Activated CD4-positive, alpha-beta memory T cell treated with anti-CD3 and anti-CD28 coated beads for 36 hours (primary cell): ENCODE measurements around the gene STAG2. TPM values are rescaled to one million over a fixed set of nuclear protein-coding genes. Genes with fewer than 3 reads are reported as not detected.
"Not testable (repeated sequence)": the region's sequence is repeated elsewhere in the genome, so short reads cannot be mapped to it uniquely, and the experiment has no call there.

Source experiments
- CTCF ChIA-PET: fragments of 350-600 bp; sonication (Branson Sonifier 250); formaldehyde crosslinking; loops from one replicate; lab custom pipeline; 2021; ENCODE audit warnings: antibody characterized with exemption, inconsistent platforms; lab: Charles Lee
- POLR2A ChIA-PET: fragments of 350-600 bp; sonication (Branson Sonifier 250); formaldehyde crosslinking; loops from one replicate; lab custom pipeline; 2021; ENCODE audit warnings: antibody characterized with exemption; lab: Charles Lee
- DNase-seq: peaks from one replicate; pipeline ENCODE4 v3.0.0-alpha.2; 2020
- H3K27ac Mint-ChIP-seq: one replicate; pipeline ENCODE4 v1.8.0; 2021; ENCODE audit warnings: mixed read lengths
- H3K27me3 Mint-ChIP-seq: one replicate; pipeline ENCODE4 v1.8.0; 2021; ENCODE audit warnings: mixed read lengths
- H3K36me3 Mint-ChIP-seq: one replicate; pipeline ENCODE4 v1.8.0; 2021; ENCODE audit warnings: mixed read lengths
- H3K4me1 Mint-ChIP-seq: one replicate; pipeline ENCODE4 v1.8.0; 2021; ENCODE audit warnings: low read depth, mixed read lengths
- H3K4me3 Mint-ChIP-seq: one replicate; pipeline ENCODE4 v1.8.0; 2021; ENCODE audit warnings: mild to moderate bottlenecking, mixed read lengths
- H3K9me3 Mint-ChIP-seq: one replicate; pipeline ENCODE4 v1.8.0; 2021; ENCODE audit warnings: mixed read lengths
- intact Hi-C: fragments of 100-400 bp; cut with micrococcal nuclease; formaldehyde crosslinking; loops from one replicate; pipeline ENCODE4 v1.15.1; 2023
- total RNA-seq, 2 experiments: library from RNA; stranded (reverse); gene quantifications; one replicate each; pipeline ENCODE4 v1.2.3, GENCODE V29; 2021

STAG2 gene
- total RNA-seq, 2 experiments from 2014 or later = 86.3 to 90.1 TPM

GRCh38 chrX:124084417-124084816, 122.9 kb downstream of the STAG2 start:
- Mint-ChIP-seq H3K36me3 (peaks cover 31% of the 10 kb centered on the region), H3K4me1 (peaks cover 26% of the 10 kb centered on the region)
- H3K4me3 Mint-ChIP-seq, H3K27ac Mint-ChIP-seq, H3K27me3 Mint-ChIP-seq, H3K9me3 Mint-ChIP-seq, POLR2A ChIA-PET, CTCF ChIA-PET, DNase-seq: not testable (repeated sequence)
- intact Hi-C loops = loop anchor here (2.0 to 10.0 kb wide), 3 partner anchors 14 to 260 kb away; partner anchors contain the start of gene SH2D1A

- intact Hi-C loops = loop anchor here (2.0 to 10.0 kb wide), 4 partner anchors 14 to 260 kb away; partner anchors contain the start of gene SH2D1A
- ChIA-PET CTCF (no interaction called here), POLR2A (no interaction called here)
- Mint-ChIP-seq H3K27me3 (no peaks in the 10 kb centered on the region), H3K9me3 (no peaks in the 10 kb centered on the region), H3K4me1 (peaks cover 26% of the 10 kb centered on the region), H3K27ac (peak overlapping the region; percentile 10), H3K36me3 (peaks cover 33% of the 10 kb centered on the region), H3K4me3 (no peak overlapping the region)
- DNase-seq = no peak
These were observed 123.6 kb downstream of the STAG2 start for GRCh38 chrX:124085063-124085462.

GRCh38 chrX:124086411-124086810, 124.9 kb downstream of the STAG2 start:
- Mint-ChIP-seq H3K27ac (peak overlapping the region; percentile 74), H3K9me3 (no peaks in the 10 kb centered on the region), H3K36me3 (peaks cover 36% of the 10 kb centered on the region), H3K4me1 (peaks cover 28% of the 10 kb centered on the region), H3K27me3 (no peaks in the 10 kb centered on the region), H3K4me3 (peak overlapping the region; percentile 7)
- ChIA-PET POLR2A (interaction anchor here (1.2 kb wide), 1 partner anchor 124 kb away, joined by 10 read pairs; no protein-coding TSS in a partner anchor), CTCF (no interaction called here)
- peak; percentile 56 for DNase-seq
- intact Hi-C loops = loop anchor here (1.0 to 10.0 kb wide), 5 partner anchors 22 to 258 kb away; partner anchors contain the start of gene SH2D1A

- ChIA-PET POLR2A (interaction anchor here (1.2 kb wide), 1 partner anchor 124 kb away, joined by 10 read pairs; no protein-coding TSS in a partner anchor), CTCF (interaction anchor here (0.6 kb wide), 1 partner anchor 484 kb away, joined by 3 read pairs; no protein-coding TSS in a partner anchor)
- DNase-seq = no peak
- H3K27me3 Mint-ChIP-seq = no peaks in the 10 kb centered on the region
- peaks cover 37% of the 10 kb centered on the region for H3K36me3 Mint-ChIP-seq
- intact Hi-C loops = loop anchor here (1.0 to 10.0 kb wide), 5 partner anchors 23 to 258 kb away; partner anchors contain the start of gene SH2D1A
- no peak overlapping the region for H3K4me3 Mint-ChIP-seq
- peak overlapping the region; percentile 74 for H3K27ac Mint-ChIP-seq
- H3K9me3 Mint-ChIP-seq = no peaks in the 10 kb centered on the region
- peaks cover 26% of the 10 kb centered on the region for H3K4me1 Mint-ChIP-seq
These were observed 125.7 kb downstream of the STAG2 start for GRCh38 chrX:124087000-124087746.

GRCh38 chrX:124093222-124093621, 131.7 kb downstream of the STAG2 start:
- POLR2A ChIA-PET = no interaction called here
- H3K27ac Mint-ChIP-seq = no peak overlapping the region
- CTCF ChIA-PET = no interaction called here
- no peaks in the 10 kb centered on the region for H3K27me3 Mint-ChIP-seq
- no peak for DNase-seq
- no peaks in the 10 kb centered on the region for H3K9me3 Mint-ChIP-seq
- H3K36me3 Mint-ChIP-seq = peaks cover 46% of the 10 kb centered on the region
- H3K4me3 Mint-ChIP-seq = no peak overlapping the region
- intact Hi-C loops = no loop called here
- H3K4me1 Mint-ChIP-seq = peaks cover 5% of the 10 kb centered on the region

- CTCF ChIA-PET = interaction anchor here (0.7 kb wide), 1 partner anchor 24 kb away, joined by 4 read pairs; no protein-coding TSS in a partner anchor
- Mint-ChIP-seq H3K4me1 (peaks cover 2% of the 10 kb centered on the region), H3K4me3 (no peak overlapping the region), H3K27me3 (no peaks in the 10 kb centered on the region), H3K9me3 (no peaks in the 10 kb centered on the region), H3K27ac (no peak overlapping the region), H3K36me3 (peaks cover 34% of the 10 kb centered on the region)
- no peak for DNase-seq
- intact Hi-C loops = loop anchor here (5.0 kb wide), 1 partner anchor 115 kb away; no protein-coding TSS in a partner anchor
- POLR2A ChIA-PET = no interaction called here
These were observed 135.6 kb downstream of the STAG2 start for GRCh38 chrX:124097116-124097515.

- ChIA-PET POLR2A (no interaction called here), CTCF (interaction anchor here (0.5 to 0.8 kb wide), 3 partner anchors 51 to 290 kb away, joined by 3 to 5 read pairs (median 4); no protein-coding TSS in a partner anchor)
- DNase-seq = no peak
- H3K4me1 Mint-ChIP-seq = peaks cover 2% of the 10 kb centered on the region
- no peak overlapping the region for H3K27ac Mint-ChIP-seq
- no peaks in the 10 kb centered on the region for H3K27me3 Mint-ChIP-seq
- H3K9me3 Mint-ChIP-seq = no peaks in the 10 kb centered on the region
- no peak overlapping the region for H3K4me3 Mint-ChIP-seq
- H3K36me3 Mint-ChIP-seq = peaks cover 25% of the 10 kb centered on the region
- intact Hi-C loops = loop anchor here (5.0 kb wide), 1 partner anchor 114 kb away; no protein-coding TSS in a partner anchor
These were observed 136.6 kb downstream of the STAG2 start for GRCh38 chrX:124098089-124098488.

GRCh38 chrX:124103966-124104365, 142.5 kb downstream of the STAG2 start:
- Mint-ChIP-seq H3K27me3 (no peaks in the 10 kb centered on the region), H3K36me3 (peaks cover 10% of the 10 kb centered on the region), H3K4me1 (no peaks in the 10 kb centered on the region), H3K9me3 (no peaks in the 10 kb centered on the region), H3K27ac (no peak overlapping the region), H3K4me3 (no peak overlapping the region)
- POLR2A ChIA-PET = no interaction called here
- CTCF ChIA-PET = no interaction called here
- intact Hi-C loops = no loop called here
- DNase-seq = no peak

GRCh38 chrX:124104512-124104911, 143.0 kb downstream of the STAG2 start:
- H3K4me3 Mint-ChIP-seq, H3K9me3 Mint-ChIP-seq, CTCF ChIA-PET, H3K4me1 Mint-ChIP-seq, intact Hi-C loops, DNase-seq, H3K27ac Mint-ChIP-seq, POLR2A ChIA-PET, H3K27me3 Mint-ChIP-seq: not testable (repeated sequence)
- H3K36me3 Mint-ChIP-seq = peaks cover 10% of the 10 kb centered on the region

GRCh38 chrX:124113621-124114600, 152.4 kb downstream of the STAG2 start:
- POLR2A ChIA-PET = no interaction called here
- no peak overlapping the region for H3K27ac Mint-ChIP-seq
- CTCF ChIA-PET = no interaction called here
- H3K4me1 Mint-ChIP-seq = no peaks in the 10 kb centered on the region
- H3K27me3 Mint-ChIP-seq = no peaks in the 10 kb centered on the region
- no peaks in the 10 kb centered on the region for H3K9me3 Mint-ChIP-seq
- intact Hi-C loops = no loop called here
- no peak overlapping the region for H3K4me3 Mint-ChIP-seq
- peaks cover 3% of the 10 kb centered on the region for H3K36me3 Mint-ChIP-seq
- DNase-seq = no peak

GRCh38 chrX:124117325-124117724, 155.8 kb downstream of the STAG2 start:
- no peak for DNase-seq
- Mint-ChIP-seq H3K36me3 (no peaks in the 10 kb centered on the region), H3K4me1 (no peaks in the 10 kb centered on the region), H3K4me3 (no peak overlapping the region), H3K9me3 (no peaks in the 10 kb centered on the region), H3K27ac (no peak overlapping the region), H3K27me3 (no peaks in the 10 kb centered on the region)
- CTCF ChIA-PET = no interaction called here
- POLR2A ChIA-PET = no interaction called here
- intact Hi-C loops = no loop called here
